Measurements from ENCODE around the gene ADAMTSL1. TPM values are rescaled to one million over a fixed set of nuclear protein-coding genes. Genes with fewer than 3 reads are reported as not detected.

Gene ADAMTSL1
- total RNA-seq, 4 donors from 2014 or later, result 21.3 to 138 (median 125) TPM

DNA sequence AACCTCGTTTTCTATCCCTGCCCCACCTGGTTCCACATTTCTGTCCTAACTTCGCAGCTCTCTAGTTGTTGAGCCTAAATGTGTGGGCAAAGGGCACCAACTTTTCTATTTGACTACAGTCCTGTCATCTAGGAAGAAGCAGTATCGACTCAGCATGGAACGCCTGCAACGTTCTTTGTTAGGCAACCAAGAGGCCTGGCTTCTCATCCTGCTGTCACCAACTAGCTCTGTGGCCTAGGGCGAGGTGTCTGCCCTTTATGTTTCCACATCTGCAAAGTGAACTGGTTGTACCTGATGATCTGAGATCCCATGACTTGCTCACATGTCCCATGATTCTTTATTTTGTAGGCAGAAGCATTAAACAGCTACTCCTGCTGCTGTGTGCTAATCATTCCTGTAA is 248.9 kb downstream of the ADAMTSL1 start:
- H3K27ac ChIP-seq, result no peak overlapping the region
- H3K4me1 ChIP-seq, result peaks cover 0 to 16% (median 0%) of the 10 kb centered on the region in 3 donors
- H3K36me3 ChIP-seq, result peaks cover 0 to 41% of the 10 kb centered on the region in 2 donors
- ATAC-seq, result no peak
- H3K4me3 ChIP-seq, result no peak overlapping the region
- no peaks in the 10 kb centered on the region for H3K9me3 ChIP-seq
- WGBS, 2 donors (ENCODE audit: low coverage in 1 of 2), result 86 to 100% methylated on average over 4 to 5 of the region's 6 CpGs
- no peak for TF ChIP-seq POLR2A (IDR thresholded peaks at IDR 0.05)
- no peak for TF ChIP-seq CTCF (IDR thresholded peaks at IDR 0.05)
- no peaks in the 10 kb centered on the region for H3K27me3 ChIP-seq

DNA sequence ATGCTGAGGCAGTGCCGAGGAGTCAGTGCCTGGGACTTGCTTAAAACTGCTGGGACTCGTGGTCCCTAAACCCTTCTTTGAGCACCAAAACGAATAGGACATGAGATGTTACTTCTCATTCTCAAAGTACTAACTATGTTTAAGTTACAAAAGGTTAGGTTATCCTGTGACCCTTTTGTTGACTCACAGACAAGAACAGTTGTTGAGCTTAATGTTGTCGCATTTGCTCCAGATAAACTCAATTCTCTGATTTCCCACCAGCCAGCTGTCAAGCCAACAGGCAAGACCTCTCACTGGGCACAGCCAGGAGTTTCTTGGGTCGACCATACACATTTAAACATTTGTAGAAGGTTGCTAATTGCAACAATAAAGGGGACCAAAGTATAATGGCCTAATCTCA is 249.4 kb downstream of the ADAMTSL1 start:
- Histone ChIP-seq H3K27me3 (no peaks in the 10 kb centered on the region), H3K4me1 (peaks cover 0 to 18% (median 0%) of the 10 kb centered on the region in 3 donors), H3K4me3 (no peak overlapping the region), H3K36me3 (peaks cover 0 to 41% of the 10 kb centered on the region in 2 donors), H3K9me3 (no peaks in the 10 kb centered on the region), H3K27ac (no peak overlapping the region)
- WGBS, 2 donors (ENCODE audit: low coverage in 1 of 2), result 81 to 100% methylated on average over 1 to 5 of the region's 5 CpGs
- ATAC-seq, result no peak
- no peak for TF ChIP-seq POLR2AphosphoS5 (IDR thresholded peaks at IDR 0.05)
- TF ChIP-seq POLR2A (IDR thresholded peaks at IDR 0.05), result no peak
- no peak for TF ChIP-seq EP300 (IDR thresholded peaks at IDR 0.05)
- no peak for TF ChIP-seq CTCF (IDR thresholded peaks at IDR 0.05)

DNA sequence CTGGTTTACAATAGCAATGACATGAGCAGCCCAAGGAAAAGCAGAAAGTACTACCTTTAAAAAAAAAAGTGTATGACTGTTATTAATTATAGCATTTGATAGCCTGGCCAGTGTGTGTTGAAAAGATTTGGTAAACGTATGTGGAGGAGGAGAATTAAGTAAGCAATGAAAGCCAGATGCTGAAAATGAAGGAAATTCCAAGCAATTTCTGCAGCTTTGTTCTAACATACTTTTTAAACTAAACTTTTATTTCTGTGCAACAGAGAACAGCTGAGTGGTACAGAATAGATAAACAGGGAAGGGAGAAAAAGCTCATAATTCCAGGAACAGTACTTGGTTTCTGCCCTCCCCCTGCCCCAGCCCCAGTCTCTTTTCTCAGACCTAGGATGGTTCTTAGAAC is 252.6 kb downstream of the ADAMTSL1 start:
- TF ChIP-seq EP300 (IDR thresholded peaks at IDR 0.05) (no peak), CTCF (IDR thresholded peaks at IDR 0.05) (no peak), POLR2AphosphoS5 (IDR thresholded peaks at IDR 0.05) (no peak), POLR2A (IDR thresholded peaks at IDR 0.05) (no peak)
- Histone ChIP-seq H3K36me3 (peaks cover 0 to 24% of the 10 kb centered on the region in 2 donors), H3K9me3 (no peaks in the 10 kb centered on the region), H3K4me3 (no peak overlapping the region), H3K27ac (peak overlapping the region in 2 of 4 donors; percentile 15 to 46), H3K4me1 (peaks cover 0 to 24% (median 0%) of the 10 kb centered on the region in 3 donors), H3K27me3 (no peaks in the 10 kb centered on the region)
- 19 to 31% methylated on average over 1 of the region's 1 CpG for WGBS, 2 donors (ENCODE audit: low coverage in 1 of 2)
- ATAC-seq, result no peak

GRCh38 chr9:18727904-18728303 is 254.0 kb downstream of the ADAMTSL1 start:
- Histone ChIP-seq H3K27ac (no peak overlapping the region), H3K4me1 (peaks cover 0 to 24% (median 0%) of the 10 kb centered on the region in 3 donors), H3K27me3 (no peaks in the 10 kb centered on the region), H3K4me3 (no peak overlapping the region), H3K36me3 (peaks cover 0 to 10% of the 10 kb centered on the region in 2 donors), H3K9me3 (no peaks in the 10 kb centered on the region)
- WGBS, 2 donors (ENCODE audit: low coverage in 1 of 2), result 94% methylated on average over 5 of the region's 7 CpGs; no CpG with 5 or more reads in 1 of the 2 donors
- no peak for TF ChIP-seq POLR2AphosphoS5 (IDR thresholded peaks at IDR 0.05)
- no peak for TF ChIP-seq CTCF (IDR thresholded peaks at IDR 0.05)
- TF ChIP-seq EP300 (IDR thresholded peaks at IDR 0.05), result no peak
- TF ChIP-seq POLR2A (IDR thresholded peaks at IDR 0.05), result no peak
- ATAC-seq, result no peak

- ATAC-seq, result no peak
- peaks cover 0 to 24% (median 0%) of the 10 kb centered on the region in 3 donors for H3K4me1 ChIP-seq
- H3K9me3 ChIP-seq, result no peaks in the 10 kb centered on the region
- TF ChIP-seq POLR2A (IDR thresholded peaks at IDR 0.05), result no peak
- TF ChIP-seq POLR2AphosphoS5 (IDR thresholded peaks at IDR 0.05), result no peak
- no peak for TF ChIP-seq EP300 (IDR thresholded peaks at IDR 0.05)
- no peak for TF ChIP-seq CTCF (IDR thresholded peaks at IDR 0.05)
- H3K36me3 ChIP-seq, result peaks cover 0 to 5% of the 10 kb centered on the region in 2 donors
- no peak overlapping the region for H3K4me3 ChIP-seq
- 43 to 51% methylated on average over 3 of the region's 3 CpGs for WGBS, 2 donors (ENCODE audit: low coverage in 1 of 2)
- H3K27ac ChIP-seq, result no peak overlapping the region
- H3K27me3 ChIP-seq, result no peaks in the 10 kb centered on the region
Measured at GRCh38 chr9:18728642-18729041, 254.7 kb downstream of the ADAMTSL1 start.
